AG08396 (cell line): ENCODE data around the gene TIMM8B.
A peak's percentile ranks its signal among the peaks of the same experiment; 100 is the strongest.
"Not testable (repeated sequence)": the region's sequence is repeated elsewhere in the genome, so short reads cannot be mapped to it uniquely, and the experiment has no call there.

Experiments
- DNase-seq: peaks from one replicate; pipeline ENCODE4 v3.0.0; 2012; ENCODE audit warnings: low spot score, mixed read lengths

TIMM8B gene

DNA sequence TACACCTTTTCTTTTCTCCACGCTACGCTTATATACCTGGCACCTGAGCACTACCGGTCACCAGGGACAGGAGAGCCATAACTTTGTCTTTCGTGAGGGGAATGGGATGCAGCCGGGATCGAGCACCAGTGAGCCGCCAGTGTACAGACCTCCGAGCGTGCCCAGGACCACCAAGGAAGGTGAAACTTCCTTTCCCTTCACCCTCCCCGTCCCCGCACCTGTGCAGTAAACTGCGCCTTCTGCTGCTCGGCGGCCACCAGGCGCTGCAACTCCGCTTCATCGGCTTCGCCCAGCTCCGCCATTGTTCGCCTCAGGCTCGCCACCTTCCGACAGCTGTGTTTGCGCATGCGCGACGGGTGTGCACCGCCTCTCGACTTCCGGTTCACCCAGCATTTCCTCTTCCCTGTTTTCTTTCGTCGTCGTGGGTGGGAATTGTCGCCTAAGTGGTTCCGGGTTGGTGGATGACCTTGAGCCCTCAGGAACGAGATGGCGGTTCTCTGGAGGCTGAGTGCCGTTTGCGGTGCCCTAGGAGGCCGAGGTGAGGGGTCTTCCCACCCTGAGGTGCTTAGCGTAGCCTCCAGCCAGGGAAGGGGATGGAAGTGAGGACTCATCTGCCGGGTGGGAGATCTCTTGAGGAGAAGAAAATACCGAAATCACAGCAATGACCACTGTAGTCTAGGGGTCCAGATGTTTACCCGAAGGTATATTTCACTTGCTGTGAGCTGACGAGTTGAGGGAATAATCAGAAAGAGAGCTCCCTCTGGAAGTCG is at the start of gene TIMM8B, which contains the start of gene SDHD:
TIMM8B (minus strand) TSS at position 335 of the 770 bp plus-strand sequence; CDS start at position 302, 33 bp downstream.
SDHD (plus strand) TSS at position 452 of the 770 bp plus-strand sequence; CDS start at position 487, 35 bp downstream.
- peak; percentile 95 for DNase-seq

- DNase-seq: no peak
Observed at GRCh38 chr11:112134473-112134872, 47.9 kb upstream of the TIMM8B start.

- DNase-seq: no peak
Observed at GRCh38 chr11:112132737-112133136, 46.2 kb upstream of the TIMM8B start.

DNA sequence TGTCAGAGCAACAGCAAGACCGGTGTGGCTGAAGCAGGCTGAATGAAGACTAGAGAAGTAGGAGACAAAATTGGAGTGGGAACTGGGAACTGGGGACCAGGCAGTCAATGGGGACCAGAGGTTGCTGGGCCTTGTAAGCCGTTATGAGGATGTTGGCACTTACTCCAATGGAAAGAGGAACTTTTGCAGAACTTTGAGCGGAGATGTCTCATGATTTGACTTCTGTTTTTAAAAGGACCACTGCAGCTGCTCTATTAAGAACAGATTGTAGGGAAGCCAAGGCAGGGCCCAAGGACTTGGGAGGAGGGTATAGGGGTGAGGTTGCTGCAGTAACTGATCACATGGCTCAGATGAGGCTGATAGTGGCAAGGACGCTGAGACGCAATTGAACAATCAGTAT is 43.1 kb upstream of the TIMM8B start:
- DNase-seq: no peak

- peak; percentile 67 for DNase-seq
Observed at GRCh38 chr11:112128483-112129121, 42.0 kb upstream of the TIMM8B start.

GRCh38 chr11:112127056-112127455 is 40.5 kb upstream of the TIMM8B start:
- DNase-seq: no peak

GRCh38 chr11:112123129-112123528 is 36.6 kb upstream of the TIMM8B start:
- DNase-seq: no peak

DNA sequence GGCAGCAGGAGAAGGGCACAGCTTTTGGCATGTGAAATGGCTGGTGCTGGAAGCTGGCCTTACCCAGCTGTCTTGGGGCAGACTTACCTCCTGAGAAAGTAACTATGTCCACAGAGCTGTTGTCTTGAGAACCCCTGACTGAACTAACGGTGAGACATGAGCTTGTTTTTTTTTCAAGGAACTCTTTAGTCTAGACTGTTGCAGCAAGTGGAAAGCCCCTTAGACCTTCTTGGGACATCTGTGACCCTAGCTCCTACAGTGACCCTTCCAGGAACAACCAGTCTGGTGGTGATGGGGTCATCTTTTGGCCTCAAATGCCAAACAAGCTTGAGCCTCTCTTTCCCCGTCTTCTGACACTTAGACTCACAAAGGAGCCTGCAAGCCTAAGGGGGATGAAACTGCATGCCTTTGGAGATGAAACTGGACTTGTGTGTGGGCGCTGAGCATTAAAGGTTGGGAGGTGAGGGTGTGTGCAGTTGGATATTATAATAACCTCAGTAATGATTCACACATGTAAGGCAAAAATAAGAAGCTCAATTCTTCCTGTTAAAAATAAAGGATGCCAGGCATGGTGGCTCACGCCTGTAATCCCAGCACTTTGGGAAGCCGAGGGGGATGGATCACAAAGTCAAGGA is 35.5 kb upstream of the TIMM8B start:
- no peak for DNase-seq

DNA sequence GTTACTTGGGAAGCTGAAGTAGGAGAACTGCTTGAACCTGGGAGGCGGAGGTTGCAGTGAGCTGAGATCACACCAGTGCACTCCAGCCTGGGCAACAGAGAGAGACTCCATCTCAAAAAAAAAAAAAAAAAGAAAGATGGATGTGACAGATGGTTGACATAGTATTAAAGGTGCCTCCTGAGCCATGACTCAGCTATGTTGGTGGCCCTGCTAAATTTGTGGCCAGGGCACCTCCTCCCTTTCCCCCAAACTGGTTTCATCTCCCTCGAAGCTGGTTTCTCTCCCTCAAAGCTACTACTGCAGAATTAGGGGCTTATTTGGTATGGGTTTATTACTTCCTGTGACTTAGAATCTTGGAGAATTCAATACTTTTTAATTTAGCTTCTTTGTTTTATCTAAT is 31.6 kb upstream of the TIMM8B start:
- no peak for DNase-seq

- DNase-seq: no peak
Observed at GRCh38 chr11:112115386-112115785, 28.8 kb upstream of the TIMM8B start.

- no peak for DNase-seq
Observed at GRCh38 chr11:112114460-112114859, 27.9 kb upstream of the TIMM8B start.

- peak; percentile 53 for DNase-seq
Observed at GRCh38 chr11:112113539-112114457, 27.2 kb upstream of the TIMM8B start.

GRCh38 chr11:112106070-112106469 is 19.5 kb upstream of the TIMM8B start:
- no peak for DNase-seq

DNA sequence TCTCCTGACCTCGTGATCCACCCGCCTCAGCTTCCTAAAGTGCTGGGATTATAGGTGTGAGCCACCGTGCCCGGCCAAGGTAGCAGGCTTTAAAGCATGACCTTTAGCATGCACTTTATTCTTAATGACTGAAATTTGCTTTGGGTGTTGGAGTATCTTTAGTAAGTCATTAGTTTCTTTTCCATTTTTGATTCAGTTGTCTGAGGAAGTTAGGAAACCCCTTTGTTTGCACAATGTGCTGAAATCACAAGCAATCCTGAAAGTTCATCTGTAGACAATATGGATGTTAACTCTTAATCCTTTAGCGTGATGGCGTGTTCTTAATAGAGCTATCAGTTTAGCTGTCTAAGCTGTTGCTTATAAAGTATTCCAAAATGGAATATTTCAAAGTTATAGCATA is 16.9 kb upstream of the TIMM8B start:
- DNase-seq: no peak

DNA sequence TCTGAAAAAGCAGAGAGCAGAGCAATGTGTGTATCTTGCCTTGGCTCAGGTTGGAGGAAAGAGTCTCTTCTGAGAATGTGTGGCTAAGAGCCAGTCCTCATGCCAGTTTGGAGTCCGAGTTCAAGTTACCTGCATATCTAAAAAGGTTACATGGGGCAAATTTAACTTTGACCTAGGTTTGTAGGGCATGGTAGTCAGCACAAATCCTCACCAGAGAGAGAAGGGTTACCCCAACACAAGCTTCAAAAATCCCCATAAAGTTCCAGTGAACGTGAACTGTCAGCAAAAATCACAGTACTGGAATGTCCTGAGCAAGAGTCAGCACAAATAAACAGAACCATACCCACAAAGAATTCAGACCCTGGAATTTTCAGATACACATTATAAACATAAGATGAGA is 13.9 kb upstream of the TIMM8B start:
- DNase-seq: peak; percentile 44

DNA sequence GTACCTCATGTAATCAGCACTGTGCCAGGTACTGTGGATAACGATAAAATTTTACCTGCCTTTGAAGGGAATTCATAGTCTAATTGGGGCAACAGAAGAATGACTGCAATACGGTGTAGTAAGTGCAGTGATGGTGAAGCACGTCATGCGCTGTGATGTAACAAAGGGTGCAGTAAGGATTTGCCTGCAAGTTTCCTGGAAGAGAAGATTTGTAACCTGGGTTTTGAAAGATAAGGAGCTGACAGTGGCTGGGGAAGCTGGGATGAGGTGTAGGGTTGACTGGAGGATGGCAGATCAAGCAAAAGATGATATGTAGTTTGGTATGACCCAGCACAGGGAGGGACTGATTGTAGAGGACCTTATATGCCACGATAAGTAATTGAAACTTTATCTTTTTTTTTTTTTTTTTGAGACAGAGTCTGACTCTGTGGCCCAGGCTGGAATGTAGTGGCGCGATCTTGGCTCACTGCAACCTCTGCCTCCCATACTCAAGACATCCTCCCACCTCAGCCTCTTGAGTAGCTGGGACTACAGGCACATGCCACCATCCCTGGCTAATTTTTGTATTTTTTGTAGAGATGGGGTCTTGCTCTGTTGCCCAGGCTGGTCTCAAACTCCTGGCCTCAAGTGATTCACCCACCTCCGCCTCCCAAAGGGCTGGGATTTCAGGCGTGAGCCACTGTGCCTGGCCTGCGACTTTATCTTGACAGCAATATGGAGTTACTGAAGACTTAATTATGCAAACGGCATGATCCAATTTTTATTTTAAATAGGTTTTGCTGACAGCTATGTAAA is 11.4 kb upstream of the TIMM8B start:
- no peak for DNase-seq

DNA sequence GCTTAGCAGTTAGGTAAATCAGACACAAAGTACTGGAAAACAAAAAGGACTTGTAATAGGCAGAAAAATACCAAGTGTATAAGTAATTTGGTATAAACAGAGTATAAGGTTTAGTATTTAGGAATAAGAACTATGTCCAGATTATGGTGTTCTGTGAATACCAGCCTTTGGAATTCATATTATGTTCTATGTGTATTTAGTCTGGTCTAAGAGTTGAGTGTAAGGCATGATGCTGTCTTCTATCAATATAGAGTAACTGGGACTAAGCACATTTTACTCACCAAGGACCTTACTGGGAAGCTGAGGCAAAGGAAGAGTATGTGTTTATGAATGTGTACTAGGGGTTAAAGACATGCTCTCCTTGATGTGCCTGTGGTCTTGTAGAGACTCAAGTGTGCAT is 9.6 kb upstream of the TIMM8B start:
- peak; percentile 15 for DNase-seq

DNA sequence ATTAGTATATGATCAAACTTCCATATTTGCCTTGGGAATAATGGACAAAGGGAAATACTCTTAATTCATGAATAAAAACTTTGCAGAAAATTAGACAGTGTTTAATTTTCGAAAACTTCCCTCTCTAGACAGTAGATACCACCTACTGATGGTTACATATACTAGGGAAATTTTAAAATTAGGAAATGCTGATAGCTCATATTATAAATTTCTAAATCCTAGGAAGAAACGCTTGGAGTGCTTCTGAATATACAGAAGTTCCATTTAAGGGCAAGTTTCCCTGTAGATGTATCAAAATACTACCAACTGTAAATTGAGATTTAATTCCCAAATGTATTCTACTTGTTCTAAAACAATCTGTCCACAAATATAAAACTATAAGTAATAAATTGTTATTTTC is 8.7 kb upstream of the TIMM8B start:
- DNase-seq: not testable (repeated sequence)

DNA sequence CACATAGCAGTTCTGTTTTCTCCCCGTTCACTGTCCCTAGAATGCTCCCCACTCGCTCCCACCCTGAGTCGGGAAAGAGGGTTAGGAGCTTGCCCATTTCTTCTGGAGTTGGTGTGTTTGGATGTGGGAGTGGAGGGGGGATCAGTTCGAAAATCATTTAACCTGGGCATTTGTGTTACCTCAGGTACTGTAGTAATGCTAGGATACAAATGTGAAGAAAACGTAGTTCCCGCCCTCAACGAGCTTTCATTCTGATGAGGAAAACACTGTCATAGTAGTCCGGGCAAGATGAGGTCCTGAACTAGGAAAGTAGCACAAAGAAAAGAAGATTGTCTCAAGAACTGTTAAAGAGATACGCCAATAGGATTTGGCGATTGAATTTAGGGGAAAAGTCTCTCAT is 656 bp upstream of the TIMM8B start:
- peak; percentile 11 for DNase-seq

DNA sequence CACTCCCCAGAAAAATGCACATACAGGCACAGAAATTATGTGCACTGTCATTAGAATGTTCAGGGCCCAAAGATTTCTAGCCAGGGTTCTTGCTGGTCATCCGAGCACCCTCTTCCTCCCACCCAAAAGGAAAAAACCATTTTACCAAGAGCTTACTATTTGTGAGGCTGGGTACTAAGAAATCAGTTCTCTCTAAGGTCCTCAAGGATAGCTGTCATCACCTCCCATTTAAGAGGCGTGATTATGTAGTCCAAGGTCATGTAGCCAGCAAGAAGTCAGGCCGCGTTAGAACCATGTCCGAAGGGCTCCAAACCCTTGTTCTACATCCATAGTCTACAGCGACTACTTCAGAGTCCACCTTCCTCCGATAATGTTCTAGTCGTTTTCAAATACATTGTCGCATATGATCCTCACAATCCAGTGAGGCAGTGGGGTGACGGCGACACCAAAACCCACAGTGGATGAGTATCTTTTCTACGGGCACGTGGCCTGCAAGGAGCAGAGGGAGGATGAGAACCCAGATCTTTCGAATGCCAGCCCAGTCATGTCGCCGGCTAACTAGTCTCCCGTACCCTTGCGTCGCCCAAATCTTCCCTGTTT is 634 bp downstream of the TIMM8B start:
- DNase-seq: peak; percentile 52

GRCh38 chr11:112082729-112083128 is 3.8 kb downstream of the TIMM8B start:
- DNase-seq: peak; percentile 58
